ENCODE data around the gene VASP.

- TF ChIP-seq CTCF (conservative IDR thresholded peaks at IDR 0.05; ENCODE audit: low read depth, low read length) (no peak), EZH2 (IDR thresholded peaks at IDR 0.05; ENCODE audit: borderline replicate concordance, low read depth, low read length, poor library complexity, severe bottlenecking) (no peak)
These were observed 67.2 kb downstream of the VASP start for GRCh38 chr19:45574526-45574925.

Measured in A673 (cell line).